IMR-90 (cell line): ENCODE data around the gene KCNJ10. TPM values are rescaled to one million over a fixed set of nuclear protein-coding genes. Genes with fewer than 3 reads are reported as not detected.
A peak's percentile ranks its signal among the peaks of the same experiment; 100 is the strongest.

Experiments used
- ATAC-seq: fragments of 200-7000 bp; cut with Tn5 transposase; 2 replicates; pipeline ENCODE4 v1.9.1; 2020; ENCODE audit warnings: low read depth, mild to moderate bottlenecking, moderate library complexity
- BruUV-seq: library from RNA; stranded (reverse); fragments of 400-500 nt; replicated peaks from 2 replicates; lab custom pipeline; 2021; lab: Mats Ljungman, UMichigan
- CTCF ChIA-PET: fragments of 300-600 bp; formaldehyde crosslinking; extraction: SDS; loops from one replicate; lab custom pipeline; 2021; ENCODE audit warnings: antibody characterized with exemption; lab: Yijun Ruan, JAX
- POLR2A ChIA-PET: fragments of 300-600 bp; sonication (Branson Sonifier 250); formaldehyde crosslinking; loops from one replicate; lab custom pipeline; 2022; ENCODE audit warnings: antibody characterized with exemption; ENCODE audit not compliant: unreplicated experiment; lab: Charles Lee
- DNase-seq: peaks from one replicate; pipeline ENCODE4 v3.0.0; 2013
- H2AFZ ChIP-seq: replicated peaks from 2 replicates; pipeline ENCODE3; 2013; ENCODE audit warnings: low read length, mild to moderate bottlenecking; ENCODE audit not compliant: poor library complexity
- H2AK5ac ChIP-seq: 2 replicates; pipeline ENCODE4 v1.6.1; 2013; ENCODE audit warnings: low read depth, low read length, inconsistent platforms
- H2AK9ac ChIP-seq: replicated peaks from 2 replicates; pipeline ENCODE3; 2013; ENCODE audit warnings: mild to moderate bottlenecking, low read depth, low read length, moderate library complexity; ENCODE audit not compliant: poor library complexity
- H2BK120ac ChIP-seq: 2 replicates; pipeline ENCODE4 v1.6.1; 2013; ENCODE audit warnings: low read depth, low read length, inconsistent platforms
- H2BK15ac ChIP-seq: 3 replicates; pipeline ENCODE4 v1.6.1; 2013; ENCODE audit warnings: low read depth, low read length, inconsistent platforms
- H2BK20ac ChIP-seq: 2 replicates; pipeline ENCODE4 v1.6.1; 2013; ENCODE audit warnings: low read depth, mild to moderate bottlenecking, inconsistent platforms, low read length, moderate library complexity
- H2BK5ac ChIP-seq: 2 replicates; pipeline ENCODE4 v1.6.1; 2013; ENCODE audit warnings: mild to moderate bottlenecking, low read depth, low read length, inconsistent platforms; ENCODE audit not compliant: poor library complexity, severe bottlenecking
- H3K14ac ChIP-seq: replicated peaks from 2 replicates; pipeline ENCODE4 v1.6.1; 2013; ENCODE audit warnings: low read depth, low read length, inconsistent platforms
- H3K18ac ChIP-seq: 2 replicates; pipeline ENCODE4 v1.6.1; 2013; ENCODE audit warnings: low read depth, low read length, control low read depth
- H3K23ac ChIP-seq: 2 replicates; pipeline ENCODE4 v1.6.1; 2013; ENCODE audit warnings: low read depth, low read length, inconsistent platforms
- H3K27ac ChIP-seq: 2 replicates; pipeline ENCODE4 v1.5.1; 2013; ENCODE audit warnings: mild to moderate bottlenecking, control low read depth, low read length; ENCODE audit not compliant: insufficient read depth
- H3K27me3 ChIP-seq: 2 replicates; pipeline ENCODE4 v1.6.1; 2013; ENCODE audit warnings: low read length; ENCODE audit not compliant: control insufficient read depth, insufficient read depth
- H3K36me3 ChIP-seq: 2 replicates; pipeline ENCODE4 v1.6.1; 2013; ENCODE audit warnings: low read length, mixed read lengths; ENCODE audit not compliant: control insufficient read depth, insufficient read depth
- H3K4ac ChIP-seq: 2 replicates; pipeline ENCODE4 v1.6.1; 2013; ENCODE audit warnings: low read depth, low read length, inconsistent platforms
- H3K4me1 ChIP-seq: 2 replicates; pipeline ENCODE4 v1.6.1; 2013; ENCODE audit warnings: low read length, mixed read lengths; ENCODE audit not compliant: control insufficient read depth, insufficient read depth
- H3K4me2 ChIP-seq: 2 replicates; pipeline ENCODE4 v1.6.1; 2013; ENCODE audit warnings: low read depth, mild to moderate bottlenecking, control low read depth, low read length, moderate library complexity
- H3K4me3 ChIP-seq: 2 replicates; pipeline ENCODE4 v1.5.1; 2013; ENCODE audit warnings: low read depth, mild to moderate bottlenecking, control low read depth, low read length, moderate library complexity; ENCODE audit not compliant: insufficient read depth
- H3K56ac ChIP-seq: 2 replicates; pipeline ENCODE4 v1.6.1; 2013; ENCODE audit warnings: low read length, inconsistent platforms; ENCODE audit not compliant: insufficient read depth; ENCODE audit errors: extremely low read depth
- H3K79me1 ChIP-seq, 2 experiments: 2 replicates each; pipeline ENCODE4 v1.6.1; 2013; ENCODE audit warnings: low read length in 2 of 2, inconsistent platforms in 1 of 2, low read depth in 1 of 2
- H3K9ac ChIP-seq: 2 replicates; pipeline ENCODE4 v1.6.1; 2013; ENCODE audit warnings: low read depth, low read length, control low read depth
- H3K9me1 ChIP-seq: 2 replicates; pipeline ENCODE4 v1.6.1; 2013; ENCODE audit warnings: low read length, inconsistent platforms; ENCODE audit not compliant: insufficient read depth
- H3K9me3 ChIP-seq: 2 replicates; pipeline ENCODE4 v1.6.1; 2013; ENCODE audit warnings: low read length; ENCODE audit not compliant: control insufficient read depth, insufficient read depth
- H4K20me1 ChIP-seq: 2 replicates; pipeline ENCODE4 v1.6.1; 2013; ENCODE audit warnings: low read length, inconsistent platforms; ENCODE audit not compliant: insufficient read depth
- H4K5ac ChIP-seq: 2 replicates; pipeline ENCODE4 v1.6.1; 2013; ENCODE audit warnings: mild to moderate bottlenecking, low read depth, low read length, control low read depth
- H4K8ac ChIP-seq, 2 experiments: 2 replicates each; pipeline ENCODE4 v1.6.1; 2013; ENCODE audit warnings: low read depth in 2 of 2, low read length in 2 of 2, control low read depth in 1 of 2, inconsistent platforms in 1 of 2
- H4K91ac ChIP-seq: 2 replicates; pipeline ENCODE4 v1.6.1; 2013; ENCODE audit warnings: low read depth, low read length, inconsistent platforms; ENCODE audit not compliant: insufficient read depth
- BHLHE40 ChIP-seq: fragments of 150-350 bp; IDR thresholded peaks from 2 replicates; pipeline ENCODE4 v1.6.1; 2016; ENCODE audit warnings: mild to moderate bottlenecking, low read depth, low read length
- MAZ ChIP-seq: IDR thresholded peaks from 2 replicates; pipeline ENCODE4 v1.6.1; 2012; ENCODE audit warnings: low read depth, mild to moderate bottlenecking, low read length, improper control_type of control experiment, moderate library complexity, borderline replicate concordance
- RAD21 ChIP-seq: IDR thresholded peaks from 2 replicates; pipeline ENCODE4 v1.6.1; 2012; ENCODE audit warnings: low read length, improper control_type of control experiment
- RFX5 ChIP-seq: IDR thresholded peaks from 2 replicates; pipeline ENCODE4 v1.8.0; 2012; ENCODE audit warnings: low read depth, mild to moderate bottlenecking, low read length, moderate library complexity
- WGBS, 2 experiments: methylation state at CpG; one replicate each; pipeline versions ENCODE4 v1.1.5 to v1.1.7; 2013; ENCODE audit warnings: missing lambda C conversion rate in 2 of 2; ENCODE audit not compliant: insufficient read length in 1 of 2; ENCODE audit errors: extremely low coverage in 2 of 2; 5-methylcytosine and 5-hydroxymethylcytosine counted together
- dilution Hi-C: fragments of 300-500 bp; cut with HindIII; formaldehyde crosslinking; loops from one replicate; pipeline ENCODE4 v1.14.3; 2018; ENCODE audit warnings: low sequenced_read_pairs; ENCODE audit not compliant: unreplicated experiment
- in situ Hi-C: fragments of 300-500 bp; cut with MboI; formaldehyde crosslinking; loops from 3 replicates; pipeline ENCODE4 v1.14.3; 2019; ENCODE audit warnings: low sequenced_read_pairs, inconsistent platforms, mixed read lengths
- intact Hi-C: fragments of 100-400 bp; cut with micrococcal nuclease; formaldehyde crosslinking; loops from 2 replicates; pipeline ENCODE4 v1.10.0; 2022
- polyA plus RNA-seq, 3 experiments: library from polyadenylated mRNA; depleted of rRNA; stranded (reverse); fragments of >200 nt; gene quantifications; 2 replicates each; pipeline ENCODE4 v1.2.3, GENCODE V29; 2012; ENCODE audit warnings: low replicate concordance in 1 of 3
- total RNA-seq: library from RNA; depleted of rRNA; stranded (reverse); fragments of >200 nt; gene quantifications from 2 replicates; pipeline ENCODE4 v1.2.3, GENCODE V29; 2012

Gene KCNJ10
- total and polyA plus RNA-seq, 2 of the 4 experiments (the other 2 are of a cell fraction), result not detected

DNA sequence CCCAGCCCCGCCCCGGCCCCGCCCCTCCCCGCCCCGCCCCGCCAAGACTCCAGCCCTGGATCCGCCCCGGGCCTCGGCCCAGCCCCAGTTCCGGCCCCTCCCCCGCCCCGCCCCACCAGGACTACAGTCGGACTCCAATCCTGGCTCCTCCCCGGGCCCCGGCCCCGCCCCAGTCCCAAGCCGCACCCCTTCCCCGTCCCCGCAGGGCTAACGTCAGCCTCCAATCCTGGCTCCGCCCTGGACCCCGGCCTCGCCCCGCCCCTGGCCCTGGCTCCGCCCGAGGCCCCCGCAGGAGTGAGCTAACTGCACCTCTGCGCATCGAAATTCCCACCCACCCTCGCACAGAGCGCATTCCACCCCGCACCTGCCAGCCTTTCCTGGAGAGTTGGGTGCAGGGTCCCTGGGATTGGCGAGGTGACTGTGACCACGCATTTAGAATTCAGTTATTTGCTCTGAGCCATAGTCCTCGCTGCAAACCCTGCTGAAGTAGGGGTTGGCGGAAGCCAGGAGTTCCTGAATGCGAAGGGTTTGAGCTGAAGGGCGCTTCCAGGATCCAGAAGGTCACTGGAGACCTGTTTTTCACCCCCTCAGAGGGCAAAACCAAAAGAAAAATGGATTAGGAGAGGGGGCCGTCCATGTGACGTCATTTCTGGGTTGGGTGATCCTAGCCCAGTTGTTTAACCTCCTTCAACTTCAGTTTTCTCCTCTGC is 29.0 kb upstream of the KCNJ10 start:
- Histone ChIP-seq H2BK5ac (no peak overlapping the region), H3K9me1 (no peaks in the 10 kb centered on the region), H4K20me1 (0 out of 2 replicates have a peak, but pooled peaks cover 5% of the 10 kb centered on the region), H2BK20ac (no peak overlapping the region), H2AFZ (peak overlapping the region; percentile 94), H3K4me2 (peak overlapping the region; percentile 99), H4K5ac (peak overlapping the region; percentile 74), H3K4me1 (peaks cover 16% of the 10 kb centered on the region), H2AK5ac (peak overlapping the region; percentile 1; the same call in 1 of the 2 replicates), H3K4me3 (peak overlapping the region; percentile 64), H3K18ac (no peak overlapping the region; the same call in 1 of the 2 replicates), H2BK120ac (no peak overlapping the region), H3K23ac (no peak overlapping the region), H3K9me3 (no peaks in the 10 kb centered on the region), H3K27ac (0 out of 2 replicates have a peak overlapping the region, but pooled peaks have one; percentile 7), H3K56ac (0 out of 2 replicates have a peak overlapping the region, but pooled peaks have one; percentile 46), H4K91ac (peak overlapping the region; percentile 24; the same call in 1 of the 2 replicates), H3K27me3 (no peaks in the 10 kb centered on the region; the same call in 1 of the 2 replicates), H4K8ac (peak overlapping the region; percentile 81 to 86), H3K9ac (peak overlapping the region; percentile 41), H3K36me3 (no peaks in the 10 kb centered on the region), H3K79me1 (peaks cover 0 to 20% of the 10 kb centered on the region in 2 experiments; a peak in 3 of 4 replicates), H3K4ac (peak overlapping the region; percentile 54; the same call in 1 of the 2 replicates), H2BK15ac (no peak overlapping the region), H2AK9ac (peak overlapping the region; percentile 73), H3K14ac (no peak overlapping the region; the same call in 1 of the 2 replicates)
- ChIA-PET POLR2A (no interaction called here), CTCF (interaction anchor here (0.6 to 1.0 kb wide), 2 partner anchors 132 to 278 kb away, joined by 3 read pairs; no protein-coding TSS in a partner anchor)
- dilution Hi-C loops, result no loop called here
- TF ChIP-seq RAD21, result no peak
- peak; percentile 72; the same call in 1 of the 2 replicates for TF ChIP-seq MAZ
- no peak for TF ChIP-seq BHLHE40
- no peak for TF ChIP-seq RFX5
- DNase-seq (peak; percentile 87), ATAC-seq (peak; percentile 95)
- WGBS, 2 experiments, result 14% methylated on average over 7 of the region's 40 CpGs; no CpG with 5 or more reads in 1 of the 2 experiments
- in situ Hi-C loops, result loop anchor here (10.0 kb wide), 1 partner anchor 256 kb away; no protein-coding TSS in a partner anchor
- BruUV-seq, result no TSS peak
- intact Hi-C loops, result no loop called here
